Omental fat pad (tissue), 4 donors: ENCODE data around the gene KIF2A. TPM values are rescaled to one million over a fixed set of nuclear protein-coding genes. Genes with fewer than 3 reads are reported as not detected.

Source experiments
- ATAC-seq: fragments of 150-250 bp; one replicate; pipeline ENCODE4 v1.9.1; 2016; ENCODE audit warnings: mild to moderate bottlenecking, moderate library complexity; ENCODE audit not compliant: low FRiP score
- DNase-seq: peaks from one replicate; pipeline ENCODE4 v3.0.0-alpha.2; 2019; ENCODE audit warnings: low spot score
- total RNA-seq, 4 donors: library from RNA; depleted of rRNA; stranded (reverse); fragments of >200 nt; gene quantifications; one replicate each; pipeline ENCODE4 v1.1.0, GENCODE V29; 2016
- TF ChIP-seq, protein P1 (sequence below), 3 donors: fragments of 450-650 bp; IDR thresholded peaks; one replicate each; pipeline ENCODE4 v1.5.1; 2016 to 2017; ENCODE audit warnings: antibody characterized with exemption in 3 of 3, mild to moderate bottlenecking in 3 of 3, moderate library complexity in 2 of 3

The KIF2A gene
- total RNA-seq, 4 donors from 2014 or later, result 19.3 to 37.6 (median 35.9) TPM

DNA sequence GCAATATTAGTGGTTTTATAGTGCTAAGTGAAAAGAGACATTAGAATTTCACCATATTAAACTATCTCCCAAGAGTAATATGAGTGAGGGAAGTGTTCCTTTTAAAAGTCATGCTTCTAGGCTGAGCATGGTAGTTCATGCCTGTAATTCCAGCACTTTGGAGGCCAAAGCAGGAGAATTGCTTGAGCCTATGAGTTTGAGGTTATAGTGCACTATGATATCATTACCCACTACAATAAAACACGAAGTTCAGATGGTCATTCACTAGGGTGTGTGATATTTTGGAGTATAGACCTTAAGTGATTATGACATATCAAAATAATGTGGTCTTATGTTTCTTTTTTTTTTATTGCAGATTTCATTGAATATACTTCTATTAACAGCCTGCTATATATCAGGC is 6.7 kb downstream of the KIF2A start:
- ATAC-seq (no peak), DNase-seq (no peak)
- TF ChIP-seq, protein P1, sequence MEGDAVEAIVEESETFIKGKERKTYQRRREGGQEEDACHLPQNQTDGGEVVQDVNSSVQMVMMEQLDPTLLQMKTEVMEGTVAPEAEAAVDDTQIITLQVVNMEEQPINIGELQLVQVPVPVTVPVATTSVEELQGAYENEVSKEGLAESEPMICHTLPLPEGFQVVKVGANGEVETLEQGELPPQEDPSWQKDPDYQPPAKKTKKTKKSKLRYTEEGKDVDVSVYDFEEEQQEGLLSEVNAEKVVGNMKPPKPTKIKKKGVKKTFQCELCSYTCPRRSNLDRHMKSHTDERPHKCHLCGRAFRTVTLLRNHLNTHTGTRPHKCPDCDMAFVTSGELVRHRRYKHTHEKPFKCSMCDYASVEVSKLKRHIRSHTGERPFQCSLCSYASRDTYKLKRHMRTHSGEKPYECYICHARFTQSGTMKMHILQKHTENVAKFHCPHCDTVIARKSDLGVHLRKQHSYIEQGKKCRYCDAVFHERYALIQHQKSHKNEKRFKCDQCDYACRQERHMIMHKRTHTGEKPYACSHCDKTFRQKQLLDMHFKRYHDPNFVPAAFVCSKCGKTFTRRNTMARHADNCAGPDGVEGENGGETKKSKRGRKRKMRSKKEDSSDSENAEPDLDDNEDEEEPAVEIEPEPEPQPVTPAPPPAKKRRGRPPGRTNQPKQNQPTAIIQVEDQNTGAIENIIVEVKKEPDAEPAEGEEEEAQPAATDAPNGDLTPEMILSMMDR (IDR thresholded peaks at IDR 0.05), result no peak

DNA sequence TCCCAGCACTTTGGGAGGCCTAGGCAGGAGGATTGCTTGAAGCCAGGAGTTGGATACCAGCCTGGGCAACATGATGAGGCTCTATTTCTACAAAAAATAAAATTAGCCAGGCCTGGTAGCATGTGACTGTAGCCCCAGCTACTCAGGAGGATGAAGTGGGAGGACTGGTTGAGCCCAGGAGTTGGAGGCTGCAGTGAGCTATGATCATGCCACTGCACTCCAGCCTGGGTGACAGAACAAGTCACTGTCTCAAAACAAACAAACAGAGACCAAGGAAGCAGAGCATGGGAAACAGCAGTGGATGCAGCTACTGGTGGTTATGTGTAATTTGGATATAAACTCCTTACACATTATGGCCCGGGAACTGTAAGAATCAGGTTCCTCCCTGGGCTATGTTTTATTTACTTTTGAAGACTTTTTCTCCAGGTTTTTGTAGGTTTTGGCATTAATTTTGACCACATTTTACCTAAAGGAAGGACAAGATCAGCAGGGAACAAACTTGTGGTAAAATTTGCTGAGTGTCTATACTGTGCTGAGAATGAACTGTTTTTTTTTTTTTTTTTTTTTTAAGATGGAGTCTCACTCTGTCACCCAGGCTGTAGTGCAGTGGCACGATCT is 8.3 kb downstream of the KIF2A start:
- DNase-seq (no peak), ATAC-seq (no peak)
- TF ChIP-seq, protein P1 (IDR thresholded peaks at IDR 0.05), result no peak

DNA sequence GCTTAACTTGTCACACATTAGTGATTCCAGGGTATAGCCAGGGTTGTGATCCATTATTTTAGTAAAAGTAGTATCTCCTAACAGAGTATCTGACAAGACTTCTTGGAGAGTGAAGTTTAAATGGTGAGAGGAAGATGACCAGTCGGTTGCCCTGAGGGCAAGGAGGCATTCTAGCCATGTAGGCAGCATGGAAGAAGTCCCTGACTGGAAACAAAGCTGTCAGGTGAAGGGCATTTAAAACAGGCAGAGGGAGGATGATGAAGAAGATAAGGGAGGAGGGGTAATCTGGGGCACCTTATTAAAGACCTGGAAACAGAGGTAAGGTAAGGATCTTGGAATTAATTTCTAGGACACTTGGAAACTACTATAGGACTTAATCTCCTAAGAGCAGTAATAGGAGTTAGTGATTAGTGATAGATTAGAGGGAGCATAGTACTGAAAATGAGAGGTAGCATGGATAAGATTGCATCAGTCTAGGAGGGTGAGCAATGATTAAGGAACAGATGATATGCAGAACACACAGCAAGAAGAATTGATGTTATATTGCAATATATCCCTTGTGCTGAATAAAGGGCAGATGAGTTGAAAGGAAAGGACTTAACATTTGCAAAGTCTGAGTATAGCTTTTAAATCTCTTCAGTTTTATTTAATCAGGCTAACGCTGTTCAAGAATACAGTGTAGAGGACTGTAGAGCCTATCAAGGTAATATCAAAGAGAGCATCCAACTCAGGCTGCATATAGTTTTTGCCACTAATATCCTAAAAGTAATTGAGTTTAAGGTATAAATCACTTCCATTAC is 9.6 kb downstream of the KIF2A start:
- TF ChIP-seq, protein P1 (IDR thresholded peaks at IDR 0.05), result no peak
- DNase-seq (no peak), ATAC-seq (no peak)

DNA sequence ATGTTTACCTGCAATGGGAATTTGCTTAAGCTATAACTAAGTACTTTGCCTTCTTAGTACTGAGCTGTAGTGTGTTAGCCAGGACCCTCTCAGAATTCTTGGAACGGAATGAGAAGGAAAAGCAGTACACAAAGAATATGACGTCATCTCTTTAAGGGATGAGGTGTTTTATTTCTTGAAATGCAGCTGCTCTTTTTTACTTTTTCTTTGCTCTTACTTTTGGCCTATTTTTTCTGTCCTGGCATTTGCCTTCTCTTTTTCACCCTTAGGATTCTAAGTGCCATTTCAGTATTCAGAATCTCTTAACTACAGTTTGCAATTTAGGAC is 10.1 kb downstream of the KIF2A start:
- DNase-seq, result no peak
- TF ChIP-seq, protein P1 (IDR thresholded peaks at IDR 0.05), result no peak
- no peak for ATAC-seq

DNA sequence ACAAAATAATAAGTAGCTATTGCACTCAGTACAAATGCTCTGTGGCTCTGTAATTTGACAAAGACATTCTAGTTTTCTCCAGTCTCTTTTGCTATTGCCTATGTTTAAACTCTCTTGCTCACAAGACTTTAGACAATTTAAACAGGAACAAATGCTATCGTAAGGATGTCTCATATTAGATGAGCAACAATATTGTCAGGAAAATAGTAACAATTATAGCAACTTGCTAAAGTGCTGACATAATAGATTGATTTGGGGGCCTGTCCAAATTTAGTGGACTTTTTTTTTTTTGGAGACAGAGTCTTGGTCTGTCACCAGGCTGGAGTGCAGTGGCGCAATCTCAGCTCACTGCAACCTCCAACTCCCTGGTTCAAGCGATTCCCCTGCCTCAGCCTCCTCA is 11.8 kb downstream of the KIF2A start:
- DNase-seq, result no peak
- TF ChIP-seq, protein P1 (IDR thresholded peaks at IDR 0.05), result no peak
- no peak for ATAC-seq

DNA sequence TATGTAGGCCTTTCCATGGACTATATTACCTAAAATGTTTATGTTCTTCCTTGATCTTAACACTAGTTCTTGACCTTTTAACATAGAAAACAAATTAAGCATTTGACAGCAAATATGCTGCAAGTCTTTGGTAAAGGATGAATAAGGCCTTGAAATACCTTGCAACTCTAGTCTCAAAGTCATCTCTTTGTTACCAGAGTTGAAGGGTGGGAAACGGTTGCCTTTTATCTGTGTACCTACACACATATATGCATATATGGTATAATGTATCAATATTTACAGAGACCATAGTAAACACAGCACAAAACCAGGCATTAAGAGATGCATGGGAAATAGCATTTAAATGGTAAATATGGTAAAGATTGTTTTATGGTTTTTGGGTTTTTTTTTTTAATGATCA is 16.5 kb downstream of the KIF2A start:
- TF ChIP-seq, protein P1 (IDR thresholded peaks at IDR 0.05), result no peak
- no peak for DNase-seq

GRCh38 chr5:62326302-62326701 is 20.3 kb downstream of the KIF2A start:
- TF ChIP-seq, protein P1 (IDR thresholded peaks at IDR 0.05), result no peak
- ATAC-seq (no peak), DNase-seq (no peak)

More for the DNA sequence above, 16.5 kb downstream of the KIF2A start:
- no peak for ATAC-seq
